ENCODE results near the gene ZBED4. TPM values are rescaled to one million over a fixed set of nuclear protein-coding genes. Genes with fewer than 3 reads are reported as not detected.
A peak's percentile ranks its signal among the peaks of the same experiment; 100 is the strongest.

Gene ZBED4
- total and polyA plus RNA-seq, 4 experiments from 2014 or later = 6.7 to 18.6 (median 13.9) TPM

GRCh38 chr22:49900441-49901230 is 47.0 kb downstream of the ZBED4 start:
- H3K36me3 Mint-ChIP-seq = peaks cover 19 to 32% of the 10 kb centered on the region in 2 donors
- Histone ChIP-seq H3K4me1 (ENCODE audit: insufficient read depth, low read length) (no peaks in the 10 kb centered on the region), H3K36me3 (ENCODE audit: insufficient read depth, low read length) (peaks cover 20% of the 10 kb centered on the region), H3K9me3 (ENCODE audit: control insufficient read depth in 1 of 2, low read length in 2 of 2) (no peaks in the 10 kb centered on the region), H3K27ac (ENCODE audit: low read depth, low read length) (no peak overlapping the region), H3K4me3 (ENCODE audit: low read length in 2 of 2) (no peak overlapping the region), H3K27me3 (ENCODE audit: insufficient read depth, low read length) (no peaks in the 10 kb centered on the region)
- H3K4me3 Mint-ChIP-seq = no peak overlapping the region
- CTCF ChIA-PET (ENCODE audit: partially characterized antibody) = interaction anchor here (0.8 kb wide), 1 partner anchor 13 kb away, joined by 3 read pairs; no protein-coding TSS in a partner anchor
- H3K27me3 Mint-ChIP-seq = no peaks in the 10 kb centered on the region
- POLR2A ChIA-PET (ENCODE audit: partially characterized antibody) = interaction anchor here (0.5 kb wide), 1 partner anchor 31 kb away, joined by 4 read pairs; no protein-coding TSS in a partner anchor
- intact Hi-C loops (cut with micrococcal nuclease) = no loop called here
- H3K27ac Mint-ChIP-seq = peak overlapping the region in 3 of 7 donors; percentile 37 to 78 (median 64)
- H3K4me1 Mint-ChIP-seq = peaks cover 0 to 11% (median 6%) of the 10 kb centered on the region in 4 donors
- peaks cover 0 to 3% (median 0%) of the 10 kb centered on the region in 8 donors for H3K9me3 Mint-ChIP-seq
- no peak for DNase-seq

- H3K9me3 ChIP-seq (ENCODE audit: control insufficient read depth in 1 of 2, low read length in 2 of 2) = no peaks in the 10 kb centered on the region
- no peaks in the 10 kb centered on the region for H3K27me3 Mint-ChIP-seq
- ChIA-PET CTCF (ENCODE audit: partially characterized antibody) (no interaction called here), POLR2A (ENCODE audit: partially characterized antibody) (no interaction called here)
- H3K27ac Mint-ChIP-seq = peak overlapping the region in 1 of 7 donors; percentile 10
- peaks cover 0 to 3% (median 0%) of the 10 kb centered on the region in 8 donors for H3K9me3 Mint-ChIP-seq
- no peak for DNase-seq
- no peak overlapping the region for H3K4me3 Mint-ChIP-seq
- no peak overlapping the region for H3K4me3 ChIP-seq (ENCODE audit: low read length in 2 of 2)
- peaks cover 20% of the 10 kb centered on the region for H3K36me3 ChIP-seq (ENCODE audit: insufficient read depth, low read length)
- no peaks in the 10 kb centered on the region for H3K27me3 ChIP-seq (ENCODE audit: insufficient read depth, low read length)
- peaks cover 19 to 35% of the 10 kb centered on the region in 2 donors for H3K36me3 Mint-ChIP-seq
- no peak overlapping the region for H3K27ac ChIP-seq (ENCODE audit: low read depth, low read length)
- intact Hi-C loops (cut with micrococcal nuclease) = no loop called here
- H3K4me1 ChIP-seq (ENCODE audit: insufficient read depth, low read length) = no peaks in the 10 kb centered on the region
- H3K4me1 Mint-ChIP-seq = peaks cover 0 to 13% (median 5%) of the 10 kb centered on the region in 4 donors
Observed at GRCh38 chr22:49901457-49901856, 47.8 kb downstream of the ZBED4 start.

- peak overlapping the region in 1 of 7 donors; percentile 19 for H3K27ac Mint-ChIP-seq
- no peak for DNase-seq
Observed at GRCh38 chr22:49903322-49904039, 49.8 kb downstream of the ZBED4 start.

GRCh38 chr22:49904040-49904369 is 50.4 kb downstream of the ZBED4 start:
- no peak overlapping the region for H3K27ac Mint-ChIP-seq
- peaks cover 25 to 49% of the 10 kb centered on the region in 2 donors for H3K36me3 Mint-ChIP-seq
- Histone ChIP-seq H3K36me3 (ENCODE audit: insufficient read depth, low read length) (peaks cover 32% of the 10 kb centered on the region), H3K4me1 (ENCODE audit: insufficient read depth, low read length) (no peaks in the 10 kb centered on the region), H3K27ac (ENCODE audit: low read depth, low read length) (no peak overlapping the region), H3K9me3 (ENCODE audit: control insufficient read depth in 1 of 2, low read length in 2 of 2) (no peaks in the 10 kb centered on the region), H3K4me3 (ENCODE audit: low read length in 2 of 2) (no peak overlapping the region), H3K27me3 (ENCODE audit: insufficient read depth, low read length) (no peaks in the 10 kb centered on the region)
- no peak for DNase-seq
- peaks cover 0 to 3% (median 0%) of the 10 kb centered on the region in 8 donors for H3K9me3 Mint-ChIP-seq
- CTCF ChIA-PET (ENCODE audit: partially characterized antibody) = no interaction called here
- intact Hi-C loops (cut with micrococcal nuclease) = no loop called here
- no peaks in the 10 kb centered on the region for H3K27me3 Mint-ChIP-seq
- no peak overlapping the region for H3K4me3 Mint-ChIP-seq
- POLR2A ChIA-PET (ENCODE audit: partially characterized antibody) = no interaction called here
- peaks cover 6 to 14% (median 10%) of the 10 kb centered on the region in 4 donors for H3K4me1 Mint-ChIP-seq

More at GRCh38 chr22:49903322-49904039, 49.8 kb downstream of the ZBED4 start:
- POLR2A ChIA-PET (ENCODE audit: partially characterized antibody) = interaction anchor here (0.9 to 1.0 kb wide), 2 partner anchors 12 to 102 kb away, joined by 3 to 4 read pairs; no protein-coding TSS in a partner anchor
- intact Hi-C loops (cut with micrococcal nuclease) = no loop called here
- H3K4me1 Mint-ChIP-seq = peaks cover 6 to 16% (median 11%) of the 10 kb centered on the region in 4 donors
- H3K9me3 Mint-ChIP-seq = peaks cover 0 to 3% (median 0%) of the 10 kb centered on the region in 8 donors
- peaks cover 25 to 48% of the 10 kb centered on the region in 2 donors for H3K36me3 Mint-ChIP-seq
- peaks cover 31% of the 10 kb centered on the region for H3K36me3 ChIP-seq (ENCODE audit: insufficient read depth, low read length)
- H3K4me3 ChIP-seq (ENCODE audit: low read length in 2 of 2) = no peak overlapping the region
- CTCF ChIA-PET (ENCODE audit: partially characterized antibody) = interaction anchor here (0.6 kb wide), 1 partner anchor 456 kb away, joined by 3 read pairs; no protein-coding TSS in a partner anchor
- H3K4me1 ChIP-seq (ENCODE audit: insufficient read depth, low read length) = no peaks in the 10 kb centered on the region
- no peaks in the 10 kb centered on the region for H3K9me3 ChIP-seq (ENCODE audit: control insufficient read depth in 1 of 2, low read length in 2 of 2)
- H3K4me3 Mint-ChIP-seq = no peak overlapping the region
- no peak overlapping the region for H3K27ac ChIP-seq (ENCODE audit: low read depth, low read length)
- H3K27me3 ChIP-seq (ENCODE audit: insufficient read depth, low read length) = no peaks in the 10 kb centered on the region
- no peaks in the 10 kb centered on the region for H3K27me3 Mint-ChIP-seq

- Mint-ChIP-seq H3K4me1 (peaks cover 6 to 14% (median 8%) of the 10 kb centered on the region in 4 donors), H3K27me3 (no peaks in the 10 kb centered on the region), H3K36me3 (peaks cover 25 to 48% of the 10 kb centered on the region in 2 donors), H3K9me3 (peaks cover 0 to 3% (median 0%) of the 10 kb centered on the region in 8 donors), H3K27ac (peak overlapping the region in 2 of 7 donors; percentile 73 to 79), H3K4me3 (peak overlapping the region in 1 of 8 donors; percentile 32)
- Histone ChIP-seq H3K4me1 (ENCODE audit: insufficient read depth, low read length) (no peaks in the 10 kb centered on the region), H3K36me3 (ENCODE audit: insufficient read depth, low read length) (peaks cover 36% of the 10 kb centered on the region), H3K27me3 (ENCODE audit: insufficient read depth, low read length) (no peaks in the 10 kb centered on the region), H3K27ac (ENCODE audit: low read depth, low read length) (no peak overlapping the region), H3K9me3 (ENCODE audit: control insufficient read depth in 1 of 2, low read length in 2 of 2) (no peaks in the 10 kb centered on the region), H3K4me3 (ENCODE audit: low read length in 2 of 2) (no peak overlapping the region)
- DNase-seq = no peak
- intact Hi-C loops (cut with micrococcal nuclease) = no loop called here
- CTCF ChIA-PET (ENCODE audit: partially characterized antibody) = no interaction called here
- POLR2A ChIA-PET (ENCODE audit: partially characterized antibody) = interaction anchor here (1.1 to 1.5 kb wide), 2 partner anchors 44 to 51 kb away, joined by 3 to 4 read pairs; no protein-coding TSS in a partner anchor
Observed at GRCh38 chr22:49905465-49905864, 51.8 kb downstream of the ZBED4 start.

GRCh38 chr22:49906071-49906798 is 52.6 kb downstream of the ZBED4 start:
- Histone ChIP-seq H3K4me3 (ENCODE audit: low read length in 2 of 2) (no peak overlapping the region), H3K27me3 (ENCODE audit: insufficient read depth, low read length) (no peaks in the 10 kb centered on the region), H3K4me1 (ENCODE audit: insufficient read depth, low read length) (no peaks in the 10 kb centered on the region), H3K27ac (ENCODE audit: low read depth, low read length) (no peak overlapping the region), H3K36me3 (ENCODE audit: insufficient read depth, low read length) (peaks cover 34% of the 10 kb centered on the region), H3K9me3 (ENCODE audit: control insufficient read depth in 1 of 2, low read length in 2 of 2) (no peaks in the 10 kb centered on the region)
- ChIA-PET POLR2A (ENCODE audit: partially characterized antibody) (interaction anchor here (1.0 to 1.5 kb wide), 2 partner anchors 9 to 52 kb away, joined by 3 read pairs; no protein-coding TSS in a partner anchor), CTCF (ENCODE audit: partially characterized antibody) (no interaction called here)
- Mint-ChIP-seq H3K4me1 (peaks cover 6 to 14% (median 8%) of the 10 kb centered on the region in 4 donors), H3K27me3 (no peaks in the 10 kb centered on the region), H3K4me3 (no peak overlapping the region), H3K27ac (peak overlapping the region in 1 of 7 donors; percentile 4), H3K36me3 (peaks cover 20 to 44% of the 10 kb centered on the region in 2 donors), H3K9me3 (no peaks in the 10 kb centered on the region)
- DNase-seq = no peak
- intact Hi-C loops (cut with micrococcal nuclease) = no loop called here

Measured in CD4-positive, alpha-beta memory T cell (primary cell).